ENCODE data around the gene LRRC8E.

DNA sequence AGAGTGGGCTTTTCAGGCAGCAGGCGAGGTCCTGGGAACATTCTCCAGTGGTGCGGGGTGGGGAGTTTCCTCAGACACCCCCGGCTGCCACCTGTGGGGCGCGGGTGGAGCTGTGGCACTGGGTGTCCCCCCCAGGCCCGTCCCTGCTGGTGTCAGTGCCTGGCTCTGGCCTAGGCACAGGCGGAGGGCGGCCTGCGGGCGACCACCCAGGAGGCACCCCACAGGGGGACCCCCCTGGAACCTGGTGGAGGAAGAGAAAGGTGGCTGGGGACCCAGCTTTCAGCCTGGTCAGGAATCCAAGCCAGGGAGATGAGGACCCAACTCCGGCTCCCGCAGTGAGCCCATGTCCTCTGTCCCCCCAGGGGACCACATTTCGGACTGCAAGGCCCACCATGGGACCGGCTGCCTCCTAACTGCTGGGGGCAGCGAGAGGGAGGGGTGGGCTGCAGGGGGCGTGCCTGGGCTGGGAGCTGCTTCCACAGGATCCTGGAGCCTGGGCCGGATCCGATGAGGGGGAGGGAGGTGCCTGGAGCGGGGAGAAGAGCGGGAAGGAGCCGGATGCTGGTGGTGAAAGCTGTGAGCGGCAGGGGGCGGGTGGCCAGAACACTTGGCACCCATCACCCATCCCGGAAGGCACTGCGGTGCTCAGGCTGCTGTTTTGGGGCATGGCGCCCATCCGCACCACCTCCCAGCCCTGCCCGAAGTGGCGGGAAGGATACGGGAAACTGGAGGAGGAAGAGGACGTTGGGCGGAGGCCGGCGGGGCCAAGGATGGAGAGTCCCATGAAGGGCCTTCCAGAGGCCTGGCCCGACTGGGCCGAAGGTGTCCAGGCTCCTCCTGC is 43.1 kb downstream of the LRRC8E start:
- TF ChIP-seq, protein P1, sequence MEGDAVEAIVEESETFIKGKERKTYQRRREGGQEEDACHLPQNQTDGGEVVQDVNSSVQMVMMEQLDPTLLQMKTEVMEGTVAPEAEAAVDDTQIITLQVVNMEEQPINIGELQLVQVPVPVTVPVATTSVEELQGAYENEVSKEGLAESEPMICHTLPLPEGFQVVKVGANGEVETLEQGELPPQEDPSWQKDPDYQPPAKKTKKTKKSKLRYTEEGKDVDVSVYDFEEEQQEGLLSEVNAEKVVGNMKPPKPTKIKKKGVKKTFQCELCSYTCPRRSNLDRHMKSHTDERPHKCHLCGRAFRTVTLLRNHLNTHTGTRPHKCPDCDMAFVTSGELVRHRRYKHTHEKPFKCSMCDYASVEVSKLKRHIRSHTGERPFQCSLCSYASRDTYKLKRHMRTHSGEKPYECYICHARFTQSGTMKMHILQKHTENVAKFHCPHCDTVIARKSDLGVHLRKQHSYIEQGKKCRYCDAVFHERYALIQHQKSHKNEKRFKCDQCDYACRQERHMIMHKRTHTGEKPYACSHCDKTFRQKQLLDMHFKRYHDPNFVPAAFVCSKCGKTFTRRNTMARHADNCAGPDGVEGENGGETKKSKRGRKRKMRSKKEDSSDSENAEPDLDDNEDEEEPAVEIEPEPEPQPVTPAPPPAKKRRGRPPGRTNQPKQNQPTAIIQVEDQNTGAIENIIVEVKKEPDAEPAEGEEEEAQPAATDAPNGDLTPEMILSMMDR (IDR thresholded peaks at IDR 0.05): no peak
- TF ChIP-seq POLR2A (IDR thresholded peaks at IDR 0.05): no peak
- TF ChIP-seq POLR2AphosphoS5 (IDR thresholded peaks at IDR 0.05): no peak
